GM08714 (cell line): ENCODE data around the gene AXIN1.

Experiments
- H3K4me3 ChIP-seq: fragments of 200-500 bp; sonication (Bioruptor generic); 2 replicates; pipeline ENCODE4 v1.5.1; 2014; ENCODE audit warnings: mild to moderate bottlenecking, low read length, inconsistent platforms
- ZNF274 ChIP-seq: IDR thresholded peaks from 2 replicates; pipeline ENCODE4 v1.6.1; 2012; ENCODE audit warnings: mild to moderate bottlenecking, low read depth, low read length

Gene AXIN1

GRCh38 chr16:377419-377951 lies 25.0 kb upstream of the AXIN1 start:
- no peak for TF ChIP-seq ZNF274
- H3K4me3 ChIP-seq, result no peak overlapping the region

- TF ChIP-seq ZNF274, result no peak
- no peak overlapping the region for H3K4me3 ChIP-seq
Measured at GRCh38 chr16:376817-377418, 24.4 kb upstream of the AXIN1 start.

GRCh38 chr16:375927-376816 lies 23.6 kb upstream of the AXIN1 start:
- TF ChIP-seq ZNF274, result no peak

GRCh38 chr16:375212-375611 lies 22.7 kb upstream of the AXIN1 start:
- TF ChIP-seq ZNF274, result no peak
- H3K4me3 ChIP-seq, result no peak overlapping the region

More at GRCh38 chr16:375927-376816, 23.6 kb upstream of the AXIN1 start:
- H3K4me3 ChIP-seq, result no peak overlapping the region

- no peak for TF ChIP-seq ZNF274
- H3K4me3 ChIP-seq, result no peak overlapping the region
Measured at GRCh38 chr16:374616-374926, 22.0 kb upstream of the AXIN1 start.

GRCh38 chr16:373848-374615 lies 21.5 kb upstream of the AXIN1 start:
- H3K4me3 ChIP-seq, result no peak overlapping the region
- TF ChIP-seq ZNF274, result no peak

GRCh38 chr16:373020-373598 lies 20.6 kb upstream of the AXIN1 start:
- no peak for TF ChIP-seq ZNF274

GRCh38 chr16:372302-372983 lies 19.9 kb upstream of the AXIN1 start:
- no peak for TF ChIP-seq ZNF274

More at GRCh38 chr16:373020-373598, 20.6 kb upstream of the AXIN1 start:
- H3K4me3 ChIP-seq, result no peak overlapping the region

GRCh38 chr16:371515-372301 lies 19.2 kb upstream of the AXIN1 start:
- H3K4me3 ChIP-seq, result no peak overlapping the region
- no peak for TF ChIP-seq ZNF274

More at GRCh38 chr16:372302-372983, 19.9 kb upstream of the AXIN1 start:
- no peak overlapping the region for H3K4me3 ChIP-seq

GRCh38 chr16:370979-371514 lies 18.5 kb upstream of the AXIN1 start:
- no peak overlapping the region for H3K4me3 ChIP-seq
- no peak for TF ChIP-seq ZNF274

- TF ChIP-seq ZNF274, result no peak
- H3K4me3 ChIP-seq, result peak within 1 kb of the TSS; percentile 55; the same call in 1 of the 2 replicates
Measured at GRCh38 chr16:370443-370842, 17.9 kb upstream of the AXIN1 start, which contains the start of gene MRPL28. MRPL28 (minus strand) TSS chr16:370538; CDS start chr16:370218, 320 bp downstream.

- peak overlapping the region; percentile 55; the same call in 1 of the 2 replicates for H3K4me3 ChIP-seq
- TF ChIP-seq ZNF274, result no peak
Measured at GRCh38 chr16:369866-370436, 17.4 kb upstream of the AXIN1 start.
